WTC11 (cell line): ENCODE data around the gene MRNIP. TPM values are rescaled to one million over a fixed set of nuclear protein-coding genes. Genes with fewer than 3 reads are reported as not detected.

ENCODE experiments used
- ATAC-seq: fragments of 200-7000 bp; cut with Tn5 transposase; 2 replicates; pipeline ENCODE4 v1.10.0; 2021; ENCODE audit warnings: mild to moderate bottlenecking, moderate library complexity
- CTCF ChIA-PET: fragments of 300-600 bp; sonication (Branson Sonifier 250); formaldehyde crosslinking; loops from one replicate; lab custom pipeline; 2021; ENCODE audit warnings: antibody characterized with exemption; lab: Charles Lee
- POLR2A ChIA-PET: fragments of 350-600 bp; sonication (Branson Sonifier 250); formaldehyde crosslinking; loops from one replicate; lab custom pipeline; 2021; ENCODE audit warnings: antibody characterized with exemption; lab: Charles Lee
- DNase-seq: peaks from one replicate; pipeline ENCODE4 v3.0.0; 2021; ENCODE audit warnings: low spot score
- H3K27ac Mint-ChIP-seq: 2 replicates; pipeline ENCODE4 v1.8.0; 2021; ENCODE audit warnings: mixed read lengths
- H3K27me3 Mint-ChIP-seq: 2 replicates; pipeline ENCODE4 v1.8.0; 2021; ENCODE audit warnings: low read depth, mild to moderate bottlenecking, moderate library complexity, mixed read lengths
- H3K36me3 Mint-ChIP-seq: 2 replicates; pipeline ENCODE4 v1.8.0; 2021; ENCODE audit warnings: mixed read lengths
- H3K4me1 Mint-ChIP-seq: 2 replicates; pipeline ENCODE4 v1.8.0; 2022; ENCODE audit warnings: mixed read lengths
- H3K4me3 Mint-ChIP-seq: 2 replicates; pipeline ENCODE4 v1.8.0; 2021; ENCODE audit warnings: mild to moderate bottlenecking, moderate library complexity, mixed read lengths
- H3K9me3 Mint-ChIP-seq: 2 replicates; pipeline ENCODE4 v1.8.0; 2021; ENCODE audit warnings: mixed read lengths
- ATF1 ChIP-seq: sonication (generic); formaldehyde crosslinking; IDR thresholded peaks from 2 replicates; pipeline ENCODE4 v1.8.1; 2023; ENCODE audit warnings: mild to moderate bottlenecking, moderate library complexity, missing genetic modification reagents
- EMX1 ChIP-seq: fragments of 250-450 bp; sonication (Bioruptor Pico); IDR thresholded peaks from 2 replicates; pipeline ENCODE4 v1.8.0; 2021; ENCODE audit warnings: mild to moderate bottlenecking
- ETV6 ChIP-seq: sonication (generic); formaldehyde crosslinking; IDR thresholded peaks from 2 replicates; pipeline ENCODE4 v1.8.1; 2022; ENCODE audit warnings: mild to moderate bottlenecking, missing genetic modification reagents
- FOXP1 ChIP-seq: sonication (generic); formaldehyde crosslinking; IDR thresholded peaks from 2 replicates; pipeline ENCODE4 v1.8.0; 2022; ENCODE audit warnings: missing genetic modification reagents, mild to moderate bottlenecking, moderate library complexity, borderline replicate concordance
- GRHL2 ChIP-seq: fragments of 250-450 bp; sonication (Bioruptor Pico); IDR thresholded peaks from 2 replicates; pipeline ENCODE4 v1.8.0; 2022; ENCODE audit warnings: mild to moderate bottlenecking, moderate library complexity; ENCODE audit not compliant: insufficient replicate concordance, severe bottlenecking
- IRF2 ChIP-seq: sonication (generic); formaldehyde crosslinking; IDR thresholded peaks from 2 replicates; pipeline ENCODE4 v1.8.0; 2022; ENCODE audit warnings: low read depth, missing genetic modification reagents, borderline replicate concordance
- NFATC4 ChIP-seq: fragments of 250-450 bp; sonication (Bioruptor Pico); IDR thresholded peaks from 2 replicates; pipeline ENCODE4 v1.9.0; 2021; ENCODE audit warnings: mild to moderate bottlenecking
- NR1H2 ChIP-seq: sonication (generic); formaldehyde crosslinking; IDR thresholded peaks from 2 replicates; pipeline ENCODE4 v1.9.0; 2021; ENCODE audit warnings: mild to moderate bottlenecking, moderate library complexity, missing genetic modification reagents
- NR3C1 ChIP-seq: sonication (generic); formaldehyde crosslinking; conservative IDR thresholded peaks from 2 replicates; pipeline ENCODE4 v1.8.1; 2023; ENCODE audit warnings: low read depth, mild to moderate bottlenecking, missing genetic modification reagents
- OVOL2 ChIP-seq: fragments of 250-450 bp; sonication (Bioruptor Pico); IDR thresholded peaks from 2 replicates; pipeline ENCODE4 v1.9.0; 2021; ENCODE audit warnings: mild to moderate bottlenecking, borderline replicate concordance
- PRRX2 ChIP-seq: fragments of 250-450 bp; sonication (Bioruptor Pico); IDR thresholded peaks from 2 replicates; pipeline ENCODE4 v1.8.0; 2021; ENCODE audit warnings: mild to moderate bottlenecking
- SMAD4 ChIP-seq: sonication (generic); formaldehyde crosslinking; IDR thresholded peaks from 2 replicates; pipeline ENCODE4 v1.8.0; 2022; ENCODE audit warnings: mild to moderate bottlenecking, missing genetic modification reagents
- TEAD4 ChIP-seq: sonication (generic); formaldehyde crosslinking; IDR thresholded peaks from 2 replicates; pipeline ENCODE4 v1.8.0; 2022; ENCODE audit warnings: mild to moderate bottlenecking, missing genetic modification reagents
- ZBTB21 ChIP-seq: sonication (generic); formaldehyde crosslinking; IDR thresholded peaks from 2 replicates; pipeline ENCODE4 v1.8.1; 2023; ENCODE audit warnings: mild to moderate bottlenecking, missing genetic modification reagents, borderline replicate concordance
- total RNA-seq: library from RNA; stranded (reverse); gene quantifications from 3 replicates; pipeline ENCODE4 v1.2.3, GENCODE V29; 2021
- TF ChIP-seq, protein P1 (sequence below): sonication (generic); formaldehyde crosslinking; IDR thresholded peaks from 2 replicates; pipeline ENCODE4 v1.8.0; 2022; ENCODE audit warnings: missing genetic modification reagents
- TF ChIP-seq, protein P2 (sequence below): sonication (generic); formaldehyde crosslinking; IDR thresholded peaks from 2 replicates; pipeline ENCODE4 v1.8.1; 2022; ENCODE audit warnings: missing genetic modification reagents, borderline replicate concordance
- TF ChIP-seq, protein P3 (sequence below): sonication (generic); formaldehyde crosslinking; IDR thresholded peaks from 2 replicates; pipeline ENCODE4 v1.8.0; 2022; ENCODE audit warnings: mild to moderate bottlenecking, missing genetic modification reagents
- TF ChIP-seq, protein P4 (sequence below): sonication (generic); formaldehyde crosslinking; IDR thresholded peaks from 2 replicates; pipeline ENCODE4 v1.8.0; 2022; ENCODE audit warnings: mild to moderate bottlenecking, missing genetic modification reagents
- TF ChIP-seq, protein P5 (sequence below): sonication (generic); formaldehyde crosslinking; IDR thresholded peaks from 2 replicates; pipeline ENCODE4 v1.8.1; 2022; ENCODE audit warnings: mild to moderate bottlenecking, missing genetic modification reagents, moderate library complexity, borderline replicate concordance
- TF ChIP-seq, protein P6 (sequence below): fragments of 250-450 bp; sonication (Bioruptor Pico); IDR thresholded peaks from 2 replicates; pipeline ENCODE4 v1.9.0; 2021; ENCODE audit warnings: mild to moderate bottlenecking
- TF ChIP-seq, protein P7 (sequence below): fragments of 250-450 bp; sonication (Bioruptor Pico); IDR thresholded peaks from 2 replicates; pipeline ENCODE4 v2.1.2; 2022; ENCODE audit warnings: mild to moderate bottlenecking, moderate library complexity

Gene MRNIP
- total RNA-seq, 1 experiment from 2014 or later: 42.0 TPM

DNA sequence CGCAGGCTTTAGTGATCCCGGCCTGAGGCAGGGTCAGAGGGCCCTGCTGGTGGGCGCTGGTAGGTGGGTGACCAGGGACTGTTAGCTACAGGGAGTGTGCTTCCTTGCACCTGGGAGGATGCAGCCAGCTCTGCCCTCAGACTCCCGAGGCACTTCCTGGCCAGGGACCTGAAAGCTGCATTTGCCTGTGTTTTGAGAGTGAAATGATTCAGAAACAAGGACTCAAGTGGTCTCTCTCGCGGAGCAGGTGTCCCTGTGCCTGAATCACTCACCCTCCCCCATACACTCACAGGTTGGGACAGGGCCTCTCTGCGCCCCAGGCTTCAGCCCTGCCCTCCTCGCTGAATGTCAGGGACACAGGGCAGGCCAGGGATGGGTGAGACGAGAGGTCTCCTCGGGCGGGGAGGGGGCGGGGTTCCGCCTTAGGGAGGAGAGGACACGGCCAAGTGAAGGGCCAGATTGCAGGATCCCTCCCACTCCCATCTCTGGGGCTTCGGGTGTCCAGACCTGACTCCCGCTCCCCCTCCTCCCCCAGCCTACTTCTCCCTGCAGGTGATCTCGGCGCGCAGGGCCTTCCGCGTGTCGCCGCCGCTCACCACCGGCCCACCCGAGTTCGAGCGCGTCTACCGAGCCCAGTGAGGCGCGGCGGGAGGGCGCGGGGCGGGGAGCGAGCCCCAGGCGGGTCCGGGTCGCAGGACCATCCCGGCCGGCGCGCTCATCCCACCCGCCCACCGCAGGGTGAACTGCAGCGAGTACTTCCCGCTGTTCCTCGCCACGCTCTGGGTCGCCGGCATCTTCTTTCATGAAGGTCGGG is 63.4 kb downstream of the MRNIP start (continued):
- TF ChIP-seq, protein P1, sequence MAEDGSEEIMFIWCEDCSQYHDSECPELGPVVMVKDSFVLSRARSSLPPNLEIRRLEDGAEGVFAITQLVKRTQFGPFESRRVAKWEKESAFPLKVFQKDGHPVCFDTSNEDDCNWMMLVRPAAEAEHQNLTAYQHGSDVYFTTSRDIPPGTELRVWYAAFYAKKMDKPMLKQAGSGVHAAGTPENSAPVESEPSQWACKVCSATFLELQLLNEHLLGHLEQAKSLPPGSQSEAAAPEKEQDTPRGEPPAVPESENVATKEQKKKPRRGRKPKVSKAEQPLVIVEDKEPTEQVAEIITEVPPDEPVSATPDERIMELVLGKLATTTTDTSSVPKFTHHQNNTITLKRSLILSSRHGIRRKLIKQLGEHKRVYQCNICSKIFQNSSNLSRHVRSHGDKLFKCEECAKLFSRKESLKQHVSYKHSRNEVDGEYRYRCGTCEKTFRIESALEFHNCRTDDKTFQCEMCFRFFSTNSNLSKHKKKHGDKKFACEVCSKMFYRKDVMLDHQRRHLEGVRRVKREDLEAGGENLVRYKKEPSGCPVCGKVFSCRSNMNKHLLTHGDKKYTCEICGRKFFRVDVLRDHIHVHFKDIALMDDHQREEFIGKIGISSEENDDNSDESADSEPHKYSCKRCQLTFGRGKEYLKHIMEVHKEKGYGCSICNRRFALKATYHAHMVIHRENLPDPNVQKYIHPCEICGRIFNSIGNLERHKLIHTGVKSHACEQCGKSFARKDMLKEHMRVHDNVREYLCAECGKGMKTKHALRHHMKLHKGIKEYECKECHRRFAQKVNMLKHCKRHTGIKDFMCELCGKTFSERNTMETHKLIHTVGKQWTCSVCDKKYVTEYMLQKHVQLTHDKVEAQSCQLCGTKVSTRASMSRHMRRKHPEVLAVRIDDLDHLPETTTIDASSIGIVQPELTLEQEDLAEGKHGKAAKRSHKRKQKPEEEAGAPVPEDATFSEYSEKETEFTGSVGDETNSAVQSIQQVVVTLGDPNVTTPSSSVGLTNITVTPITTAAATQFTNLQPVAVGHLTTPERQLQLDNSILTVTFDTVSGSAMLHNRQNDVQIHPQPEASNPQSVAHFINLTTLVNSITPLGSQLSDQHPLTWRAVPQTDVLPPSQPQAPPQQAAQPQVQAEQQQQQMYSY (CRISPR knock-in tag): no peak
- no peak for TF ChIP-seq NR1H2 (CRISPR knock-in tag)
- TF ChIP-seq, protein P2, sequence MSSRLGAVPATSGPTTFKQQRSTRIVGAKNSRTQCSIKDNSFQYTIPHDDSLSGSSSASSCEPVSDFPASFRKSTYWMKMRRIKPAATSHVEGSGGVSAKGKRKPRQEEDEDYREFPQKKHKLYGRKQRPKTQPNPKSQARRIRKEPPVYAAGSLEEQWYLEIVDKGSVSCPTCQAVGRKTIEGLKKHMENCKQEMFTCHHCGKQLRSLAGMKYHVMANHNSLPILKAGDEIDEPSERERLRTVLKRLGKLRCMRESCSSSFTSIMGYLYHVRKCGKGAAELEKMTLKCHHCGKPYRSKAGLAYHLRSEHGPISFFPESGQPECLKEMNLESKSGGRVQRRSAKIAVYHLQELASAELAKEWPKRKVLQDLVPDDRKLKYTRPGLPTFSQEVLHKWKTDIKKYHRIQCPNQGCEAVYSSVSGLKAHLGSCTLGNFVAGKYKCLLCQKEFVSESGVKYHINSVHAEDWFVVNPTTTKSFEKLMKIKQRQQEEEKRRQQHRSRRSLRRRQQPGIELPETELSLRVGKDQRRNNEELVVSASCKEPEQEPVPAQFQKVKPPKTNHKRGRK (CRISPR knock-in tag): no peak

DNA sequence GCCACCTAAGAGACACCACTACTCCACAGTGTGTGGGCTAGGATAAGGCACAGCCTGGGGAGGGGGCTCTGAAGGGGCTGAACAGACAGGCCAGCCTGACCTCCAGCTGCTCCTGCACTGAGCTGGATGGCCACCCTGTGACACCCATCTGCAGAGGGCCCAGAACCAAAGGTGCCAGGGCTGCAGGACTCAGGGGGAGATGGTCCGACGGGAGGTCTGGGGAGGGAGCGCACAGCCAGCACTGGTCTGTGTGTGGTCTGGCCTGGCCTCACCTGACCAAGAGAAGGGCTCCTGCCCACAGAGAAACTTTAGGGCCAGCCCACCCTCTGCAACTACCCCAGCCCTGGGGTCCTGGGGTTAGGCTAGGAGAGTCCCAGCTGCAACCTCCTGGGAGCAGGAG is 64.0 kb downstream of the MRNIP start:
- H3K9me3 Mint-ChIP-seq: no peaks in the 10 kb centered on the region
- peak overlapping the region; percentile 67 for H3K4me3 Mint-ChIP-seq
- TF ChIP-seq TEAD4 (CRISPR knock-in tag) (no peak), ATF1 (no peak), IRF2 (CRISPR knock-in tag) (no peak), PRRX2 (CRISPR knock-in tag) (no peak), NR3C1 (CRISPR knock-in tag) (no peak), EMX1 (CRISPR knock-in tag) (no peak), ZBTB21 (CRISPR knock-in tag) (no peak), NR1H2 (CRISPR knock-in tag) (no peak), NFATC4 (no peak), SMAD4 (CRISPR knock-in tag) (no peak), OVOL2 (CRISPR knock-in tag) (no peak), FOXP1 (CRISPR knock-in tag) (no peak), ETV6 (no peak), GRHL2 (no peak)
- TF ChIP-seq, protein P3, sequence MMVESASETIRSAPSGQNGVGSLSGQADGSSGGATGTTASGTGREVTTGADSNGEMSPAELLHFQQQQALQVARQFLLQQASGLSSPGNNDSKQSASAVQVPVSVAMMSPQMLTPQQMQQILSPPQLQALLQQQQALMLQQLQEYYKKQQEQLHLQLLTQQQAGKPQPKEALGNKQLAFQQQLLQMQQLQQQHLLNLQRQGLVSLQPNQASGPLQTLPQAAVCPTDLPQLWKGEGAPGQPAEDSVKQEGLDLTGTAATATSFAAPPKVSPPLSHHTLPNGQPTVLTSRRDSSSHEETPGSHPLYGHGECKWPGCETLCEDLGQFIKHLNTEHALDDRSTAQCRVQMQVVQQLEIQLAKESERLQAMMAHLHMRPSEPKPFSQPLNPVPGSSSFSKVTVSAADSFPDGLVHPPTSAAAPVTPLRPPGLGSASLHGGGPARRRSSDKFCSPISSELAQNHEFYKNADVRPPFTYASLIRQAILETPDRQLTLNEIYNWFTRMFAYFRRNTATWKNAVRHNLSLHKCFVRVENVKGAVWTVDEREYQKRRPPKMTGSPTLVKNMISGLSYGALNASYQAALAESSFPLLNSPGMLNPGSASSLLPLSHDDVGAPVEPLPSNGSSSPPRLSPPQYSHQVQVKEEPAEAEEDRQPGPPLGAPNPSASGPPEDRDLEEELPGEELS (CRISPR knock-in tag): no peak
- TF ChIP-seq, protein P4, sequence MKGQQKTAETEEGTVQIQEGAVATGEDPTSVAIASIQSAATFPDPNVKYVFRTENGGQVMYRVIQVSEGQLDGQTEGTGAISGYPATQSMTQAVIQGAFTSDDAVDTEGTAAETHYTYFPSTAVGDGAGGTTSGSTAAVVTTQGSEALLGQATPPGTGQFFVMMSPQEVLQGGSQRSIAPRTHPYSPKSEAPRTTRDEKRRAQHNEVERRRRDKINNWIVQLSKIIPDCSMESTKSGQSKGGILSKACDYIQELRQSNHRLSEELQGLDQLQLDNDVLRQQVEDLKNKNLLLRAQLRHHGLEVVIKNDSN (CRISPR knock-in tag): no peak
- TF ChIP-seq, protein P5, sequence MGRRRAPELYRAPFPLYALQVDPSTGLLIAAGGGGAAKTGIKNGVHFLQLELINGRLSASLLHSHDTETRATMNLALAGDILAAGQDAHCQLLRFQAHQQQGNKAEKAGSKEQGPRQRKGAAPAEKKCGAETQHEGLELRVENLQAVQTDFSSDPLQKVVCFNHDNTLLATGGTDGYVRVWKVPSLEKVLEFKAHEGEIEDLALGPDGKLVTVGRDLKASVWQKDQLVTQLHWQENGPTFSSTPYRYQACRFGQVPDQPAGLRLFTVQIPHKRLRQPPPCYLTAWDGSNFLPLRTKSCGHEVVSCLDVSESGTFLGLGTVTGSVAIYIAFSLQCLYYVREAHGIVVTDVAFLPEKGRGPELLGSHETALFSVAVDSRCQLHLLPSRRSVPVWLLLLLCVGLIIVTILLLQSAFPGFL (CRISPR knock-in tag): no peak
- TF ChIP-seq, protein P6, sequence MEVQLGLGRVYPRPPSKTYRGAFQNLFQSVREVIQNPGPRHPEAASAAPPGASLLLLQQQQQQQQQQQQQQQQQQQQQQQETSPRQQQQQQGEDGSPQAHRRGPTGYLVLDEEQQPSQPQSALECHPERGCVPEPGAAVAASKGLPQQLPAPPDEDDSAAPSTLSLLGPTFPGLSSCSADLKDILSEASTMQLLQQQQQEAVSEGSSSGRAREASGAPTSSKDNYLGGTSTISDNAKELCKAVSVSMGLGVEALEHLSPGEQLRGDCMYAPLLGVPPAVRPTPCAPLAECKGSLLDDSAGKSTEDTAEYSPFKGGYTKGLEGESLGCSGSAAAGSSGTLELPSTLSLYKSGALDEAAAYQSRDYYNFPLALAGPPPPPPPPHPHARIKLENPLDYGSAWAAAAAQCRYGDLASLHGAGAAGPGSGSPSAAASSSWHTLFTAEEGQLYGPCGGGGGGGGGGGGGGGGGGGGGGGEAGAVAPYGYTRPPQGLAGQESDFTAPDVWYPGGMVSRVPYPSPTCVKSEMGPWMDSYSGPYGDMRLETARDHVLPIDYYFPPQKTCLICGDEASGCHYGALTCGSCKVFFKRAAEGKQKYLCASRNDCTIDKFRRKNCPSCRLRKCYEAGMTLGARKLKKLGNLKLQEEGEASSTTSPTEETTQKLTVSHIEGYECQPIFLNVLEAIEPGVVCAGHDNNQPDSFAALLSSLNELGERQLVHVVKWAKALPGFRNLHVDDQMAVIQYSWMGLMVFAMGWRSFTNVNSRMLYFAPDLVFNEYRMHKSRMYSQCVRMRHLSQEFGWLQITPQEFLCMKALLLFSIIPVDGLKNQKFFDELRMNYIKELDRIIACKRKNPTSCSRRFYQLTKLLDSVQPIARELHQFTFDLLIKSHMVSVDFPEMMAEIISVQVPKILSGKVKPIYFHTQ: no peak
- TF ChIP-seq, protein P7, sequence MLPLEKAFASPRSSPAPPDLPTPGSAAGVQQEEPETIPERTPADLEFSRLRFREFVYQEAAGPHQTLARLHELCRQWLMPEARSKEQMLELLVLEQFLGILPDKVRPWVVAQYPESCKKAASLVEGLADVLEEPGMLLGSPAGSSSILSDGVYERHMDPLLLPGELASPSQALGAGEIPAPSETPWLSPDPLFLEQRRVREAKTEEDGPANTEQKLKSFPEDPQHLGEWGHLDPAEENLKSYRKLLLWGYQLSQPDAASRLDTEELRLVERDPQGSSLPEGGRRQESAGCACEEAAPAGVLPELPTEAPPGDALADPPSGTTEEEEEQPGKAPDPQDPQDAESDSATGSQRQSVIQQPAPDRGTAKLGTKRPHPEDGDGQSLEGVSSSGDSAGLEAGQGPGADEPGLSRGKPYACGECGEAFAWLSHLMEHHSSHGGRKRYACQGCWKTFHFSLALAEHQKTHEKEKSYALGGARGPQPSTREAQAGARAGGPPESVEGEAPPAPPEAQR: no peak
- no peaks in the 10 kb centered on the region for H3K27me3 Mint-ChIP-seq
- peaks cover 18% of the 10 kb centered on the region for H3K4me1 Mint-ChIP-seq
- ATAC-seq (no peak), DNase-seq (no peak)
- ChIA-PET POLR2A (no interaction called here), CTCF (interaction anchor here (1.0 to 5.7 kb wide), 2 partner anchors 26 to 32 kb away, joined by 3 to 39 read pairs; no protein-coding TSS in a partner anchor)
- no peak overlapping the region for H3K27ac Mint-ChIP-seq
- H3K36me3 Mint-ChIP-seq: peaks cover 12% of the 10 kb centered on the region
